ENCODE data around the gene CTPS1.
A peak's percentile ranks its signal among the peaks of the same experiment; 100 is the strongest.

Gene CTPS1

GRCh38 chr1:40969445-40969844, 10.1 kb upstream of the CTPS1 start:
- DNase-seq (ENCODE audit: low read depth): no peak

- no peak for DNase-seq (ENCODE audit: low read depth)
Observed at GRCh38 chr1:40971966-40972365, 7.5 kb upstream of the CTPS1 start.

- DNase-seq (ENCODE audit: low read depth): no peak
Observed at GRCh38 chr1:40973912-40974311, 5.6 kb upstream of the CTPS1 start.

- DNase-seq (ENCODE audit: low read depth): no peak
Observed at GRCh38 chr1:40974945-40975344, 4.6 kb upstream of the CTPS1 start.

GRCh38 chr1:40976952-40977690, 2.4 kb upstream of the CTPS1 start:
- DNase-seq (ENCODE audit: low read depth): peak; percentile 66

GRCh38 chr1:40977716-40978115, 1.8 kb upstream of the CTPS1 start:
- DNase-seq (ENCODE audit: low read depth): no peak

GRCh38 chr1:40978886-40979240, 633 bp upstream of the CTPS1 start:
- no peak for DNase-seq (ENCODE audit: low read depth)

GRCh38 chr1:40980068-40980452, 564 bp downstream of the CTPS1 start:
- no peak for DNase-seq (ENCODE audit: low read depth)

- no peak for DNase-seq (ENCODE audit: low read depth)
Observed at GRCh38 chr1:40980453-40981121, 1.1 kb downstream of the CTPS1 start.

- peak; percentile 72 for DNase-seq (ENCODE audit: low read depth)
Observed at GRCh38 chr1:40981691-40982448, 2.4 kb downstream of the CTPS1 start.

- DNase-seq (ENCODE audit: low read depth): no peak
Observed at GRCh38 chr1:40982721-40983120, 3.2 kb downstream of the CTPS1 start.

GRCh38 chr1:40983286-40983685, 3.8 kb downstream of the CTPS1 start:
- DNase-seq (ENCODE audit: low read depth): peak; percentile 32

GRCh38 chr1:40984066-40984465, 4.6 kb downstream of the CTPS1 start:
- DNase-seq (ENCODE audit: low read depth): peak; percentile 55

- no peak for DNase-seq (ENCODE audit: low read depth)
Observed at GRCh38 chr1:40984531-40984930, 5.0 kb downstream of the CTPS1 start.

- no peak for DNase-seq (ENCODE audit: low read depth)
Observed at GRCh38 chr1:40985161-40985560, 5.7 kb downstream of the CTPS1 start.

GRCh38 chr1:40985875-40986274, 6.4 kb downstream of the CTPS1 start:
- no peak for DNase-seq (ENCODE audit: low read depth)

GRCh38 chr1:40986328-40986783, 6.9 kb downstream of the CTPS1 start:
- DNase-seq (ENCODE audit: low read depth): no peak

GRCh38 chr1:40986956-40987355, 7.5 kb downstream of the CTPS1 start:
- DNase-seq (ENCODE audit: low read depth): no peak

GRCh38 chr1:40987439-40988276, 8.2 kb downstream of the CTPS1 start:
- DNase-seq (ENCODE audit: low read depth): no peak

- no peak for DNase-seq (ENCODE audit: low read depth)
Observed at GRCh38 chr1:40988280-40988679, 8.8 kb downstream of the CTPS1 start.

GRCh38 chr1:40989066-40989465, 9.6 kb downstream of the CTPS1 start:
- DNase-seq (ENCODE audit: low read depth): no peak

- no peak for DNase-seq (ENCODE audit: low read depth)
Observed at GRCh38 chr1:40997096-40997495, 17.6 kb downstream of the CTPS1 start.

Data from fibroblast of gingiva (primary cell).